ENCODE data around the gene SYT12. TPM values are rescaled to one million over a fixed set of nuclear protein-coding genes. Genes with fewer than 3 reads are reported as not detected.

The SYT12 gene
- total and polyA plus RNA-seq, 9 of the 15 experiments (the other 6 are each of a cell fraction or from before 2014, with no cell fraction given), result 0.03 to 0.11 (median 0.03) TPM; not detected in 4

DNA sequence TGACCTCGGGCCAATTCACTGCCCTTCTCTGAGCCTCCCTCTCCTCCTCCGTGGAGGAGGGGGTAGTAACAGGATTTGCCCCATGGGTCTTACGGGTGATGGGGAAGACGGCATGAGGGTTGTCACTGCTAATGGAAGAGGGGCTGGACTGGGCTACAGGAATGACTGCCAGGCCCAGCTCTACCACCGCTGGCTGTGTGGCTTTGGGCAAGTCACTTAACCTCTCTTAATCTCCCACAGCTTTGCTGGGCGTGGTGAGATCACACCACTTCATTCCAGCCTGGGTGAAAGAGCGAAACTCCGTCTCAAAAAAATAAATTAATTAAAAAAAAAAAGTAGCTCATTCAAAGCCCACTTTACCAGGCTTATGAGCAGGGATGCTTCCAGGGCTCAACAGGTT, 2.8 kb downstream of the SYT12 start (continued):
- TF ChIP-seq, protein P1, sequence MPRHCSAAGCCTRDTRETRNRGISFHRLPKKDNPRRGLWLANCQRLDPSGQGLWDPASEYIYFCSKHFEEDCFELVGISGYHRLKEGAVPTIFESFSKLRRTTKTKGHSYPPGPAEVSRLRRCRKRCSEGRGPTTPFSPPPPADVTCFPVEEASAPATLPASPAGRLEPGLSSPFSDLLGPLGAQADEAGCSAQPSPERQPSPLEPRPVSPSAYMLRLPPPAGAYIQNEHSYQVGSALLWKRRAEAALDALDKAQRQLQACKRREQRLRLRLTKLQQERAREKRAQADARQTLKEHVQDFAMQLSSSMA (CRISPR knock-in tag; IDR thresholded peaks at IDR 0.05), result no peak
- TF ChIP-seq SP2 (IDR thresholded peaks at IDR 0.05; ENCODE audit: extremely low read depth, low read depth, low read length, poor library complexity, severe bottlenecking) (no peak), KDM1A (IDR thresholded peaks at IDR 0.05) (no peak)

DNA sequence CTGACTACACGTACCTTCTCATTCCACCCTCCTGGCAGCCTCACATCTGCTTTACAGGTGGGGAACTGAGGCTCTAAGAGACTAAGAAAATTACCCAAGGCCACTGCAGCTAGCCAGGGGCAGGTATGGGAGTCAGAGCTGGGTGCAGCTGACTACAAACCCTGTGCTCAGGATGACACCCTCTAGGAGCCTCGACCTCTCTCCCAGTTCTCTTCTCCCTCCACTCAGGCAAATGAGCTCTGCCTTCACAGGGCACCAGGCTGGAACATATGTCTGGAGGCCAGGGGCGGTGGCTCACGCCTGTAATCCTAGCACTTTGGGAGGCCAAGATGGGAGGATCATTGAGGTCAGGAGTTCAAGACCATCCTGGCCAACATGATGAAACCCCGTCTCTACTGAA, 4.0 kb downstream of the SYT12 start:
- CTCF ChIA-PET (ENCODE audit: low intra/inter-chr PET ratio), result no interaction called here
- peaks cover 4% of the 10 kb centered on the region for H4K20me1 ChIP-seq (replicated peaks; ENCODE audit: control insufficient read depth, insufficient read depth, low read length)
- TF ChIP-seq FOXP1 (CRISPR knock-in tag; IDR thresholded peaks at IDR 0.05) (no peak), ZNF224 (CRISPR knock-in tag; IDR thresholded peaks at IDR 0.05) (no peak), RUNX1 (IDR thresholded peaks at IDR 0.05; ENCODE audit: low read depth) (no peak), JUN (IDR thresholded peaks at IDR 0.05; ENCODE audit: borderline replicate concordance, low read depth, low read length) (no peak), JUN (CRISPR knock-in tag; IDR thresholded peaks at IDR 0.05; ENCODE audit: borderline replicate concordance) (no peak), RBBP5 (IDR thresholded peaks at IDR 0.05; ENCODE audit: borderline replicate concordance, insufficient read depth, low read length, poor library complexity, severe bottlenecking) (no peak), ZFP36 (IDR thresholded peaks at IDR 0.05; ENCODE audit: low read depth, low read length, partially characterized antibody) (no peak), MYBL2 (IDR thresholded peaks at IDR 0.05; ENCODE audit: low read depth) (no peak), MYBL2 (CRISPR knock-in tag; IDR thresholded peaks at IDR 0.05; ENCODE audit: borderline replicate concordance) (no peak), ZNF75A (CRISPR knock-in tag; IDR thresholded peaks at IDR 0.05) (no peak), KLF1 (tag; IDR thresholded peaks at IDR 0.05) (no peak), SNIP1 (IDR thresholded peaks at IDR 0.05; ENCODE audit: low read depth) (no peak)
- TF ChIP-seq, protein P2, sequence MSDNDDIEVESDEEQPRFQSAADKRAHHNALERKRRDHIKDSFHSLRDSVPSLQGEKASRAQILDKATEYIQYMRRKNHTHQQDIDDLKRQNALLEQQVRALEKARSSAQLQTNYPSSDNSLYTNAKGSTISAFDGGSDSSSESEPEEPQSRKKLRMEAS (CRISPR knock-in tag; IDR thresholded peaks at IDR 0.05), result no peak
- TF ChIP-seq, protein P3, sequence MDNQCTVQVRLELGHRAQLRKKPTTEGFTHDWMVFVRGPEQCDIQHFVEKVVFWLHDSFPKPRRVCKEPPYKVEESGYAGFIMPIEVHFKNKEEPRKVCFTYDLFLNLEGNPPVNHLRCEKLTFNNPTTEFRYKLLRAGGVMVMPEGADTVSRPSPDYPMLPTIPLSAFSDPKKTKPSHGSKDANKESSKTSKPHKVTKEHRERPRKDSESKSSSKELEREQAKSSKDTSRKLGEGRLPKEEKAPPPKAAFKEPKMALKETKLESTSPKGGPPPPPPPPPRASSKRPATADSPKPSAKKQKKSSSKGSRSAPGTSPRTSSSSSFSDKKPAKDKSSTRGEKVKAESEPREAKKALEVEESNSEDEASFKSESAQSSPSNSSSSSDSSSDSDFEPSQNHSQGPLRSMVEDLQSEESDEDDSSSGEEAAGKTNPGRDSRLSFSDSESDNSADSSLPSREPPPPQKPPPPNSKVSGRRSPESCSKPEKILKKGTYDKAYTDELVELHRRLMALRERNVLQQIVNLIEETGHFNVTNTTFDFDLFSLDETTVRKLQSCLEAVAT (IDR thresholded peaks at IDR 0.05), result no peak

More for the DNA sequence above, 4.0 kb downstream of the SYT12 start:
- no TSS peak for BruUV-seq (replicated peaks)
- Histone ChIP-seq H3K9me3 (replicated peaks; ENCODE audit: control insufficient read depth, insufficient read depth, low read depth, low read length) (no peaks in the 10 kb centered on the region), H3K4me1 (replicated peaks in 1 of 2; ENCODE audit: control insufficient read depth in 2 of 2, insufficient read depth in 2 of 2, low read length in 2 of 2) (peaks cover 0 to 25% of the 10 kb centered on the region in 2 experiments; a peak in 3 of 5 replicates), H3K36me3 (ENCODE audit: control insufficient read depth, insufficient read depth, low read length) (no peaks in the 10 kb centered on the region), H3K4me3 (no peak overlapping the region), H3K9ac (ENCODE audit: insufficient read depth in 1 of 2, low read depth in 2 of 2, low read length in 2 of 2) (no peak overlapping the region; a peak in 1 of 4 replicates), H3K4me2 (ENCODE audit: insufficient read depth, low read length) (no peak overlapping the region), H3K9me1 (ENCODE audit: control insufficient read depth, insufficient read depth, low read length) (no peaks in the 10 kb centered on the region), H3K79me2 (ENCODE audit: control insufficient read depth, insufficient read depth, low read length) (no peaks in the 10 kb centered on the region), H3K27ac (ENCODE audit: extremely low read depth, low read depth, low read length) (no peak overlapping the region), H3K27me3 (ENCODE audit: control insufficient read depth in 2 of 2, insufficient read depth in 2 of 2, low read length in 2 of 2) (peaks cover 19 to 48% of the 10 kb centered on the region in 2 experiments; a peak in 4 of 5 replicates), H2AFZ (ENCODE audit: low read depth, low read length) (no peak overlapping the region)
- intact Hi-C loops (cut with micrococcal nuclease) (no loop called here), in situ Hi-C loops (cut with MboI) (no loop called here)
- DNase-seq (ENCODE audit: extremely low read depth in 1 of 4, low spot score in 3 of 4) (no peak), ATAC-seq (no peak), FAIRE-seq (no peak)
- WGBS (ENCODE audit: insufficient coverage, low coverage, missing lambda C conversion rate), result 12% methylated on average over 4 of the region's 5 CpGs
- POLR2A ChIA-PET, result interaction anchor here (0.6 to 2.1 kb wide), 4 partner anchors 13 to 661 kb away, joined by 3 to 6 read pairs (median 4); no protein-coding TSS in a partner anchor

Data from K562 (cell line).